CD4-positive, alpha-beta T cell treated with Interleukin-4 for 4 hours (primary cell): Measurements from ENCODE around the gene ARHGEF16.

Experiments used
- DNase-seq: peaks from one replicate; pipeline ENCODE4 v3.0.0-alpha.2; 2020

Gene ARHGEF16

DNA sequence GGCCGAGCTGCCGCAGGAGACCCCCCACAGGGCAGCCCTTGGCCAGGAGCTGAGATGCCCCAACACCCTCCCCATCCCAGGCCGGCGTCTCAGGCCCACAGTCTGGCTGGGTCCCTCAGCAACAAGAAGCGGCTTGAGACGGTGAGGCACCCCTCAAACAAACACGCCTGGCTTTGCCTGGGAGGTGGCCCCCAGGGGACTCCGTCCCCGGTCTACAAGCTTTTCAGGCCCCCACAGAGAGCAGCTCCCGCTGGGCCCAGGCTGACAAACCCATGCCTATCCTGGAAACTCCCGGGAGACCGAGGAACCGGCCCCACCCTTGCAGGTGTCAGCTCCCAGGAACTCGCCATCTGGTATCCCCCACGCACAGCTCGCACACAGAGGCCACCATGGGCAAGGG, 67.0 kb downstream of the ARHGEF16 start:
- no peak for DNase-seq

DNA sequence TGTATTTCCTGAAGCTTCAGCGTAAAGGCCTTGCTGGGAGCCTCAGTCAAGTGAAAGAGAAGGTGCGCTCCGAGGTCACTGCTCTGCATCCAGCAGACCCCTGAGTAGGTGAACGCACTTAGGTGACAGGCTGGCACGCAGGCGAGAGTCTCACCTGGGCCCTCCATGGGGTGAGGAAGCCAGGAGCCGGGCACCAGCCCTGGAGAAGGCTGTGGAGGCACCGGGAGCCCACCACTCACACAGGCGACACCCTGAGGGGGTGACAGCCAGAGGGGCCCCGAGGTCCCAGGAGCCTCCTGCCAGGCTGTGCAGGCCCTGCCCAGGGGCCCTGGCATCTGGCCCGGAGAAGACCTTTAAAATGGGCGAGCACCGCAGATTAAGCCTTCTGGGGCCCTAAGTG, 67.6 kb downstream of the ARHGEF16 start:
- DNase-seq, result no peak

DNA sequence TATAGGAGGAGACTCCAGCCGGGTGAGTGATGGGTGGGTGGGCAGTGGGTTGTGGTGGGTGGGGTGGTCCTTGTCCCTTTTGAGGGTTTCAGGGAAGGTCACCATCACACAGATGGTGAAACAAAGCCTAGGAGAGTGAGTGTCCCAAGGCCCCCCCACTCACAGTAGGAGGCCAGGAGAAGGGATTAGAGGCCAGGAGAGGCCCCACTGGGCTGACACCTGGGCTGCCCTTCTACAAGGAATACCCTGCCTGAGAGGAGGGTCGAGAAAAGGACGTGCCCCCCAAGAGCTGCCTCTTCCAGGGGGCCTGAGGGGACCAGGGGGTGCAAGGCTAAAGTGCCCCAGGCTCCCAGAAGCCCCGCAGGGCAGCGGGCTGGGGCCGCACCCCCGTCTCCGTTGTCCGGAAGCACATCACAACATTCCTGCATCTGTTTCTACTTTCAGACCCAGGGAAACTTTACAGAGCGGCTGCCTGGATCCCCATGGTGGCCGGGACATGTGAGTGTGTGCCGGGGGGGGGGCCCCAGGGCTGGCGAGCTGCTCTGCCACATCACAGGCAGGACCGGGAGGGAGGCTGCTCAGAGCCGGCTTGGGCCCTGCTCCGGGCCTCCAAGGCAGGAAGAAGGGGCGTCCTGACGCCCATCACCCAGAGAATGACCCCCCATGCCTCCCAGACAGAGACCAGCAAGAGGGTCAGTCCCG, 68.2 kb downstream of the ARHGEF16 start:
- DNase-seq, result no peak

DNA sequence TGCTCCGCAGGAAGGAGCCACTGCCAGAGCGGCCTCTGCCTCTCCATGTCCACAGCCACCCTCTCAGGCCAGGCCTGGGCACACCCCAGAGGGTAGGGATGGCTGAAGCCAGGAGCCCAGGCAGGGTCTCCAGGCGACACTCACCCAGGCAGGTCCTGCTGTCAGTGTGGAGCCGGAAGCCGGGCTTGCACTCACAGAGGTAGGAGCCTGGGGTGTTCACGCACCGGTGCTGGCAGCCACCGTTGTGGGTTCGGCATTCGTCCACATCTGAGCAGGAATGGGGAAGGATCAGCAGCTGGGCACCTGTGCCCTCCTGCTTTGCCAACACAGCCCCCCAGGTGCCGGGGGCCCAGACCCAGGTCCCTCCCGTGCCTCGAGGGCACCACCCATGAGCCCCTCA, 69.5 kb downstream of the ARHGEF16 start:
- no peak for DNase-seq

DNA sequence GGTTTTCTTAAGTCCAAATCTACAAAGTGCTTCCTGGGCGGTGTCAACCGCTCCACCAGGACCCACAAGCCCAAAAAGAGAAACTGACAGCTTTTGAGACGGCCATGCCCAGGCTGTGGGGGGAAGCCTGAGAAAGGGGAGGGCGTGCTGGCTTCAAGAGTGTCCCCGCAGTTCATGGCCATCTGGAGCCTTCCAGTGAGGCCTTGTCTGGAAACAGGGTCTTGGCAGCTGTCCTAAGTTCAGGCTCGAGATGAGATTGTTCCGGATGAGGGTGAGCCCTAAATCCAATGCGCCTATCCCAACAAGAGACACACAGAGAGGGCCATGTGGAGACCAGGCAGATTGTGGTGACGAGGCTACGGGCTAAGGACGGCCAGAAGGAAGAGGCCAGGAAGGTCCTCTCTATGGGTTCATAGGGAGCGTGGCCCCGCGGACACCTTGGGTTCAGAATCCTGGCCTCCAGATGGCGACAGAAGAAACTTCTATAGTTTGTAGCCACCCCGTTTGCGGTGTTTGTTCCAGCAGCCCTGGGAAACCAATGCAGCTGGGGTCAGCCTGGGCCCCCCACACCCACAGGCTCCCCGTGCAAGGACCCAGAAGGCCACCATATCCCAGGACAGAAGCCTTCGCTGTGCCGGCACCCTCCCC, 70.2 kb downstream of the ARHGEF16 start:
- DNase-seq, result no peak

DNA sequence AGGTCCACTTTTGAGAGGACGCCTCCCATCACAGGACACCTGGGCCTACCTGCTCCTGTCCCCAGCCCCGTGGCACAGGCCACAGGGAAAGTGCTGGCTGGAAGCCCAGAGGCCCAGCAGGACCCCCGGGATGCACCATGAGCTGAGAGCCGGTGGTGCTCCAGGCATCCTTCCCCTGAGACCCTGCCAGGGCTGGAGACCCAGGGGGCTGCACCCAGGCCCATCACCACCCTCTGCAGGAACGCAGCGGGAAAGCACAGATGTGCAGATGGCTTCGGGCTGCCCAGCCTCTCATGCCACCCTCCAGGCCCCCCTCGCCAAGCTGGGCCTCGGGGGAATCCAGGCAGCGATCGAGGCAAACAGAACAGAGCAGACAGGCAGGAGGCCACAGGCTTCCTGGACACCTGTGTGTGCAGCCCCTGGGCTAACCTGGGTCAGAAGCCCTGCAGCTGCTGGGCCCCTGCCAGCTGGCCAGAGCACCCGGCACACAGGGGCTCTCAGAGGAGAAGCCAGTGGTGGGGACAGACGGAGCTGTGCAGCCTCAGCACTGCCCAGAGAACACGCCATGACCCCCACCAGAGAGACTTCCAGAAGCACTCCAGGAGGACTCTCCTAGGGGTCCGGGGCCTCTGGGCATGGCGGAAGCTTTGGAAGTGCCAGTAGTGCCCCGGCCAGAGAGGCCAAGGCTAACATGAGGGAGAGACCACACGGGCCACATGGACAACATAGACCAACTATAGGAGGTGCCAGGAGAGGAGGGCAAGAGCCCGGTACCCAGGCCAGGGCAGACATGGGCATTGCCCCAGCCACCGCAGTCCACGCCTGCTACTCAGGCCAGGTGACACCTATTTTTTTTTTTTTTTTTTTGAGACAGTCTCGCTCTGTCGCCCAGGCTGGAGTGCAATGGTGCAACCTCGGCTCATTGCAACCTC, 71.4 kb downstream of the ARHGEF16 start:
- DNase-seq, result no peak

DNA sequence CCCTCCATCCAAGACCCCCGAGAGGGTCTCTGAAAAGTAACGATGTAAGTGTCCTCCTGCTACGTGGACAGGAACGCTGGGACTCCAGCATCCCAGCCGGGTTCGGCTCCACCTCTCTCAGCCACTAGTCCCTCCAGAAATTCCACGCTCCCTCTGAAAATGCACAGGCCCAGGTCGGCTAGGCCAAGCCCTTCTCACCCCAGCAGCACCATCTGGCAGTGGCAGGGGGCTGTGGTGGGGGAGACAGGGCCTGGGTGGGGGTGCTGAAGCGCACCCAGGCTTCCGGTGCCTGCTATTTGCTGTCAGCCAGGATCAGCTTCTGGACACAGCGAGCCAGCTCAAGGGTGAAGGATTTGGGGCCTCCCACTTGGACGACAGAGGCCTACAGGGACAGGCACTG, 73.3 kb downstream of the ARHGEF16 start:
- DNase-seq, result no peak

DNA sequence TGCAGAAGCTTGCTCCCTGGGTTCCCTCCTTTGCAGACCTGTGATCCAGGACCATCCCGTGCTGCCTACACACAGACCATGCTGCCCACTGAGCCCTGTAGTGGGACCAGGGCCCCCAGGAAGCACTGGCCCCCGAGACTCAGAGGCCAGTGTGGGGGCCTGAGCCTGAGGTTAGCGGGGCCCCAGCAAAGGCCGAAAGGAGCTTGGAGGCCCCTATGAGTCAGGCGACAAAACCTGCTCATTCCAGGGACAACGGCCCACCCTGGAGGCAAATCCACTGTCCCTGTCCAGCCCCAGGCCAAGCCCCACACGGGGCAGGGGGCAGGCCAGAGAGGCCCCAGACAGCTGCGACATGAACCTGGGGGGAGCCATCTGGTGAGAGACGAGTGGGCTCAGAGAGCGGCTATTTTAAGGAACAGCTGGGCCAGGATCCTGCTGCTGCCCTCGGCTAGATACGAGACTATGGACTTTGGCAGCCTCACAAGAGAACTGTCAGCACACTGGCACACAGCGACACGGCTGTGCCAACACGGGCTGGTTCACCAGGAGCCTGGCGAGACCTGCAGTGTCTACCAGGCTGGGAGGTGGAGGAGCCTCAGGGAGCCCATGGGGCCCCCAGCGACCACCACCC, 74.7 kb downstream of the ARHGEF16 start:
- no peak for DNase-seq

DNA sequence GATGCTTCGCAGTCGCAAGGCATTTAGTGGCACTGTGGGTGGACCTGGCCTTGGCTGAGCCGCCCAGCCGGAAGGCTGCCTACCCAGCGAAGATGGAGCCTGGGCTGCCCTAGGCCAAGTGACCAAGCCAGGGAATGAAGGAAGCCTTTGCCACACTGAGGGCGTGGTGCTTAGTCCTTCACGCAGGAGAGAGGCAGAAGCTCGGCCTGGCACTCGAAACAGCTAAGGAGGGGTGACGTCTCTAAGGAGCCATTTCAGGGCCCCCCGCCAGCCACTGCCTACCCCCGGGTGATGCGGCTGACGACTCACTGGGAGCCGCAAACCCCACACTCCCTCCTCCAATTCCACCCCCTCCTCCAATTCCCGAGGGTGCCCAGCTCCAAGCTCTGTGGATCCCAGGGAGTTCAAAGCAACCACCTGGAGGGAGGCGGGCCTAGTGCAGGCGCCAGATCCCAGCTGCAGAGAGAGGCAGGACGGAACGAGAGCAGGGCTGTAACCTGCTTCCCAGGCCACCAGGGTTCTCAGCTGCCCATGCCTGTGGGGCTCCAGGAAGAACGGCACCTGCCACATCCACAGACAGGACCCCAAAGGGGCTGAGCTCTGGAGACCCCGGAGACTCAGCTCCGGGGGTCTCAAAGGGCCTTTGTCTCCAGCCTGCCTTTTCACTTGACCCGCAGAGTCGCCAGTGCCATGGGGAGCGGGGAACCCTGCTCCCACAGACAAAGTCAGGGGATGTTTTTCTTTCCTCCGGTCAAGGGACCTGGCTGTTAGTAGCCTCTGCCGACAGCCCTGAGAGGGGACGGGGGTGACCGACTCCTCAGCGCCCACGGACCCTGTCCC, 75.8 kb downstream of the ARHGEF16 start:
- DNase-seq, result no peak
